ENCODE measurements around the gene ARID3C. TPM values are rescaled to one million over a fixed set of nuclear protein-coding genes. Genes with fewer than 3 reads are reported as not detected.

Gene ARID3C
- total RNA-seq, 2 experiments from 2014 or later: 0.46 to 0.69 TPM

GRCh38 chr9:34634551-34635248 lies 5.8 kb upstream of the ARID3C start:
- POLR2A ChIA-PET: interaction anchor here (0.9 to 1.2 kb wide), 2 partner anchors 14 to 17 kb away, joined by 3 to 4 read pairs; partner anchors contain the start of gene DCTN3
- no peak for DNase-seq
- H3K4me1 Mint-ChIP-seq: peaks cover 39% of the 10 kb centered on the region
- peaks cover 15% of the 10 kb centered on the region for H3K36me3 Mint-ChIP-seq (ENCODE audit: low read depth)
- peaks cover 12% of the 10 kb centered on the region for H3K27me3 Mint-ChIP-seq
- no peak overlapping the region for H3K4me3 Mint-ChIP-seq
- CTCF ChIA-PET: interaction anchor here (0.8 to 7.5 kb wide), 15 partner anchors 8 to 261 kb away, joined by 3 to 82 read pairs (median 6); partner anchors contain the start of genes DCTN3, GALT and RPP25L
- no peaks in the 10 kb centered on the region for H3K9me3 Mint-ChIP-seq
- peak overlapping the region; percentile 42 for H3K27ac Mint-ChIP-seq

- Mint-ChIP-seq H3K27ac (no peak overlapping the region), H3K9me3 (no peaks in the 10 kb centered on the region), H3K36me3 (ENCODE audit: low read depth) (peaks cover 15% of the 10 kb centered on the region), H3K4me3 (no peak overlapping the region), H3K4me1 (peaks cover 42% of the 10 kb centered on the region), H3K27me3 (peaks cover 19% of the 10 kb centered on the region)
- DNase-seq: peak; percentile 83
- ChIA-PET POLR2A (interaction anchor here (1.0 to 1.2 kb wide), 2 partner anchors 14 to 16 kb away, joined by 3 read pairs; no protein-coding TSS in a partner anchor), CTCF (interaction anchor here (0.6 to 7.5 kb wide), 21 partner anchors 9 to 451 kb away, joined by 3 to 82 read pairs (median 4); partner anchors contain the start of genes DCTN3, GALT and RPP25L)
Observed at GRCh38 chr9:34633851-34634550, 5.1 kb upstream of the ARID3C start.

- H3K36me3 Mint-ChIP-seq (ENCODE audit: low read depth): peaks cover 16% of the 10 kb centered on the region
- H3K4me3 Mint-ChIP-seq: no peak overlapping the region
- CTCF ChIA-PET: interaction anchor here (0.6 to 7.5 kb wide), 15 partner anchors 10 to 450 kb away, joined by 3 to 82 read pairs (median 5); partner anchors contain the start of genes DCTN3 and RPP25L
- peaks cover 24% of the 10 kb centered on the region for H3K27me3 Mint-ChIP-seq
- no peak overlapping the region for H3K27ac Mint-ChIP-seq
- DNase-seq: no peak
- POLR2A ChIA-PET: interaction anchor here (1.0 to 1.2 kb wide), 2 partner anchors 14 to 16 kb away, joined by 3 read pairs; no protein-coding TSS in a partner anchor
- peaks cover 39% of the 10 kb centered on the region for H3K4me1 Mint-ChIP-seq
- no peaks in the 10 kb centered on the region for H3K9me3 Mint-ChIP-seq
Observed at GRCh38 chr9:34633166-34633565, 4.3 kb upstream of the ARID3C start.

- CTCF ChIA-PET: interaction anchor here (0.6 to 1.7 kb wide), 3 partner anchors 12 to 812 kb away, joined by 3 to 10 read pairs (median 4); no protein-coding TSS in a partner anchor
- H3K36me3 Mint-ChIP-seq (ENCODE audit: low read depth): peaks cover 8% of the 10 kb centered on the region
- peaks cover 48% of the 10 kb centered on the region for H3K27me3 Mint-ChIP-seq
Observed at GRCh38 chr9:34630402-34631154, 1.7 kb upstream of the ARID3C start.

GRCh38 chr9:34629491-34629808 lies 584 bp upstream of the ARID3C start:
- ChIA-PET CTCF (interaction anchor here (0.9 to 1.7 kb wide), 2 partner anchors 12 to 13 kb away, joined by 4 to 10 read pairs; no protein-coding TSS in a partner anchor), POLR2A (no interaction called here)
- H3K9me3 Mint-ChIP-seq: no peaks in the 10 kb centered on the region
- H3K36me3 Mint-ChIP-seq (ENCODE audit: low read depth): peaks cover 2% of the 10 kb centered on the region
- peak overlapping the region; percentile 56 for H3K4me3 Mint-ChIP-seq
- DNase-seq: no peak
- peaks cover 57% of the 10 kb centered on the region for H3K27me3 Mint-ChIP-seq
- peaks cover 17% of the 10 kb centered on the region for H3K4me1 Mint-ChIP-seq
- H3K27ac Mint-ChIP-seq: no peak overlapping the region

More at GRCh38 chr9:34630402-34631154, 1.7 kb upstream of the ARID3C start:
- DNase-seq: no peak
- POLR2A ChIA-PET: interaction anchor here (0.6 kb wide), 1 partner anchor 428 kb away, joined by 4 read pairs; no protein-coding TSS in a partner anchor
- no peak overlapping the region for H3K27ac Mint-ChIP-seq
- no peak overlapping the region for H3K4me3 Mint-ChIP-seq
- peaks cover 26% of the 10 kb centered on the region for H3K4me1 Mint-ChIP-seq
- H3K9me3 Mint-ChIP-seq: no peaks in the 10 kb centered on the region

- CTCF ChIA-PET: interaction anchor here (1.0 to 1.7 kb wide), 2 partner anchors 10 to 16 kb away, joined by 3 to 4 read pairs; partner anchors contain the start of gene RPP25L
Observed at GRCh38 chr9:34627716-34628655, 880 bp downstream of the ARID3C start.

GRCh38 chr9:34625186-34625486 lies 3.7 kb downstream of the ARID3C start:
- Mint-ChIP-seq H3K4me1 (peaks cover 27% of the 10 kb centered on the region), H3K9me3 (no peaks in the 10 kb centered on the region), H3K36me3 (ENCODE audit: low read depth) (peaks cover 9% of the 10 kb centered on the region), H3K27me3 (peaks cover 72% of the 10 kb centered on the region), H3K4me3 (no peak overlapping the region), H3K27ac (no peak overlapping the region)
- DNase-seq: no peak
- ChIA-PET POLR2A (no interaction called here), CTCF (interaction anchor here (0.6 to 7.3 kb wide), 5 partner anchors 11 to 784 kb away, joined by 3 to 82 read pairs (median 3); partner anchors contain the start of gene SIGMAR1)

More at GRCh38 chr9:34627716-34628655, 880 bp downstream of the ARID3C start:
- Mint-ChIP-seq H3K4me1 (peaks cover 17% of the 10 kb centered on the region), H3K9me3 (no peaks in the 10 kb centered on the region), H3K27me3 (peaks cover 67% of the 10 kb centered on the region), H3K4me3 (peak overlapping the region; percentile 61), H3K36me3 (ENCODE audit: low read depth) (peaks cover 5% of the 10 kb centered on the region), H3K27ac (no peak overlapping the region)
- POLR2A ChIA-PET: no interaction called here
- no peak for DNase-seq

GRCh38 chr9:34624475-34625185 lies 4.2 kb downstream of the ARID3C start:
- Mint-ChIP-seq H3K4me3 (no peak overlapping the region), H3K4me1 (peaks cover 30% of the 10 kb centered on the region), H3K36me3 (ENCODE audit: low read depth) (peaks cover 9% of the 10 kb centered on the region), H3K27ac (no peak overlapping the region), H3K27me3 (peaks cover 67% of the 10 kb centered on the region), H3K9me3 (no peaks in the 10 kb centered on the region)
- POLR2A ChIA-PET: no interaction called here
- no peak for DNase-seq
- CTCF ChIA-PET: interaction anchor here (0.6 to 7.3 kb wide), 4 partner anchors 12 to 784 kb away, joined by 3 to 82 read pairs (median 3); partner anchors contain the start of gene SIGMAR1

- peaks cover 60% of the 10 kb centered on the region for H3K27me3 Mint-ChIP-seq
- CTCF ChIA-PET: interaction anchor here (0.8 to 7.3 kb wide), 2 partner anchors 13 to 23 kb away, joined by 3 to 82 read pairs; partner anchors contain the start of genes GALT and SIGMAR1
- H3K4me1 Mint-ChIP-seq: peaks cover 35% of the 10 kb centered on the region
- POLR2A ChIA-PET: no interaction called here
- no peaks in the 10 kb centered on the region for H3K9me3 Mint-ChIP-seq
- H3K27ac Mint-ChIP-seq: no peak overlapping the region
- peaks cover 9% of the 10 kb centered on the region for H3K36me3 Mint-ChIP-seq (ENCODE audit: low read depth)
- no peak for DNase-seq
- H3K4me3 Mint-ChIP-seq: no peak overlapping the region
Observed at GRCh38 chr9:34623374-34624235, 5.3 kb downstream of the ARID3C start.
